Liver (tissue), 9 donors: ENCODE data around the gene NKX1-2. TPM values are rescaled to one million over a fixed set of nuclear protein-coding genes. Genes with fewer than 3 reads are reported as not detected.

Experiments
- DNase-seq: peaks from one replicate; pipeline ENCODE4 v3.0.0-alpha.2; 2017; ENCODE audit warnings: low spot score
- H3K27ac ChIP-seq, 2 donors: one replicate each; pipeline ENCODE4 v1.7.0; 2013; ENCODE audit warnings: inconsistent platforms in 2 of 2, low read length in 2 of 2, control low read depth in 1 of 2, low read depth in 1 of 2, mild to moderate bottlenecking in 1 of 2
- H3K27me3 ChIP-seq, 4 donors: one replicate each; pipeline versions ENCODE4 v1.6.1 to v1.7.0; 2013; ENCODE audit warnings: low read length in 3 of 4, inconsistent platforms in 1 of 4, mild to moderate bottlenecking in 1 of 4, moderate library complexity in 1 of 4; ENCODE audit not compliant: control insufficient read depth in 4 of 4, insufficient read depth in 4 of 4
- H3K36me3 ChIP-seq, 4 donors: one replicate each; pipeline versions ENCODE4 v1.6.1 to v1.7.0; 2013; ENCODE audit warnings: low read length in 3 of 4, mild to moderate bottlenecking in 3 of 4, low read depth in 1 of 4, moderate library complexity in 1 of 4; ENCODE audit not compliant: control insufficient read depth in 4 of 4, insufficient read depth in 3 of 4
- H3K4me1 ChIP-seq, 4 donors: one replicate each; pipeline versions ENCODE4 v1.6.1 to v1.7.0; 2013; ENCODE audit warnings: low read length in 3 of 4, mild to moderate bottlenecking in 3 of 4, moderate library complexity in 1 of 4; ENCODE audit not compliant: control insufficient read depth in 4 of 4, insufficient read depth in 4 of 4
- H3K4me3 ChIP-seq, 3 donors: one replicate each; pipeline versions ENCODE4 v1.6.1 to v1.7.0; 2013; ENCODE audit warnings: low read length in 3 of 3, control low read depth in 1 of 3, low read depth in 1 of 3, mild to moderate bottlenecking in 1 of 3
- H3K9ac ChIP-seq, 2 donors: one replicate each; pipeline ENCODE4 v1.7.0; 2013; ENCODE audit warnings: low read length in 2 of 2, mild to moderate bottlenecking in 2 of 2, moderate library complexity in 2 of 2, control low read depth in 1 of 2, low read depth in 1 of 2
- H3K9me3 ChIP-seq, 4 donors: one replicate each; pipeline versions ENCODE4 v1.6.1 to v1.7.0; 2013; ENCODE audit warnings: low read length in 3 of 4; ENCODE audit not compliant: control insufficient read depth in 4 of 4
- ATF3 ChIP-seq: IDR thresholded peaks from 2 replicates; pipeline ENCODE4 v1.6.1; 2016; ENCODE audit warnings: antibody characterized with exemption
- CTCF ChIP-seq: fragments of 150-350 bp; IDR thresholded peaks from 2 replicates; pipeline ENCODE4 v1.5.1; 2017; ENCODE audit warnings: improper control_type of control experiment, low read depth, low read length; ENCODE audit not compliant: missing input control
- EGR1 ChIP-seq, 2 donors: IDR thresholded peaks; 2 replicates each; pipeline ENCODE4 v1.6.1; 2016 to 2018; ENCODE audit warnings: antibody characterized with exemption in 2 of 2, low read depth in 2 of 2
- FOXA1 ChIP-seq: IDR thresholded peaks from 2 replicates; pipeline ENCODE4 v1.6.1; 2016; ENCODE audit warnings: antibody characterized with exemption
- FOXA2 ChIP-seq: IDR thresholded peaks from 2 replicates; pipeline ENCODE4 v1.6.1; 2016; ENCODE audit warnings: antibody characterized with exemption
- GABPA ChIP-seq, 2 donors: IDR thresholded peaks in 1 of 2; conservative IDR thresholded peaks in 1 of 2; 2 replicates each; pipeline ENCODE4 v1.6.1; 2016; ENCODE audit warnings: antibody characterized with exemption in 2 of 2, mild to moderate bottlenecking in 1 of 2, moderate library complexity in 1 of 2
- HNF4G ChIP-seq: IDR thresholded peaks from 2 replicates; pipeline ENCODE4 v1.6.1; 2016; ENCODE audit warnings: antibody characterized with exemption
- JUND ChIP-seq, 2 donors: IDR thresholded peaks; 2 replicates each; pipeline ENCODE4 v1.6.1; 2016; ENCODE audit warnings: antibody characterized with exemption in 2 of 2
- MAX ChIP-seq: IDR thresholded peaks from 2 replicates; pipeline ENCODE4 v1.6.1; 2016; ENCODE audit warnings: antibody characterized with exemption
- NR2F2 ChIP-seq: IDR thresholded peaks from 2 replicates; pipeline ENCODE4 v1.6.1; 2016; ENCODE audit warnings: antibody characterized with exemption
- RAD21 ChIP-seq, 2 donors: IDR thresholded peaks; 2 replicates each; pipeline ENCODE4 v1.6.1; 2016; ENCODE audit warnings: antibody characterized with exemption in 2 of 2, mild to moderate bottlenecking in 2 of 2
- REST ChIP-seq: IDR thresholded peaks from 2 replicates; pipeline ENCODE4 v1.6.1; 2016; ENCODE audit warnings: antibody characterized with exemption, mild to moderate bottlenecking
- RXRA ChIP-seq, 2 donors: IDR thresholded peaks; 2 replicates each; pipeline ENCODE4 v1.6.1; 2017 to 2018; ENCODE audit warnings: antibody characterized with exemption in 2 of 2, mild to moderate bottlenecking in 1 of 2
- SP1 ChIP-seq: IDR thresholded peaks from 2 replicates; pipeline ENCODE4 v1.6.1; 2018; ENCODE audit warnings: antibody characterized with exemption, mild to moderate bottlenecking
- YY1 ChIP-seq: IDR thresholded peaks from 2 replicates; pipeline ENCODE4 v1.6.1; 2016; ENCODE audit warnings: antibody characterized with exemption, mild to moderate bottlenecking
- ZBTB33 ChIP-seq: IDR thresholded peaks from 2 replicates; pipeline ENCODE4 v1.6.1; 2016; ENCODE audit warnings: antibody characterized with exemption
- WGBS: extraction: QIAGEN DNeasy Blood & Tissue Kit; methylation state at CpG from one replicate; pipeline ENCODE4 v1.1.7; 2013; 5-methylcytosine and 5-hydroxymethylcytosine counted together
- polyA plus RNA-seq, 2 donors: library from polyadenylated mRNA; stranded (reverse) in 1 of 2; unstranded in 1 of 2; fragments of 200-250 nt in 1 of 2; fragments of >200 nt in 1 of 2; fragmentation: Nextera tagmentation in 1 of 2; extraction: Ambion mirVana in 1 of 2; gene quantifications; one replicate each; pipeline versions ENCODE4 v1.2.1 to v1.2.3, GENCODE V29; 2013 to 2015
- total RNA-seq, 2 donors: library from RNA; depleted of rRNA; stranded (reverse); fragments of >200 nt; gene quantifications; one replicate each; pipeline ENCODE4 v1.2.3, GENCODE V29; 2014
- donor health status: healthy.
- donor health status: healthy.
- donor health status: healthy.
- donor health status: healthy.
- donor health status: healthy.

The NKX1-2 gene
- total and polyA plus RNA-seq, 4 donors: not detected

- Histone ChIP-seq H3K4me3 (no peak overlapping the region), H3K4me1 (no peaks in the 10 kb centered on the region), H3K36me3 (peaks cover 0 to 8% (median 4%) of the 10 kb centered on the region in 4 donors), H3K9ac (no peak overlapping the region), H3K9me3 (no peaks in the 10 kb centered on the region), H3K27ac (no peak overlapping the region), H3K27me3 (no peaks in the 10 kb centered on the region)
- no peak for DNase-seq
- TF ChIP-seq ATF3: no peak
- TF ChIP-seq EGR1 (IDR thresholded peaks at IDR 0.05; ENCODE audit: low read depth in 2 of 2): no peak
- WGBS: 96% methylated on average over 11 of the region's 11 CpGs
Observed at GRCh38 chr10:124495725-124496124, 45.9 kb upstream of the NKX1-2 start.

GRCh38 chr10:124495162-124495561 is 45.3 kb upstream of the NKX1-2 start:
- H3K9ac ChIP-seq: no peak overlapping the region
- no peaks in the 10 kb centered on the region for H3K27me3 ChIP-seq
- no peak for DNase-seq
- H3K27ac ChIP-seq: no peak overlapping the region
- H3K9me3 ChIP-seq: no peaks in the 10 kb centered on the region
- H3K4me1 ChIP-seq: no peaks in the 10 kb centered on the region
- H3K4me3 ChIP-seq: no peak overlapping the region
- TF ChIP-seq MAX: no peak
- TF ChIP-seq ZBTB33: no peak
- TF ChIP-seq ATF3: no peak
- TF ChIP-seq REST: no peak
- TF ChIP-seq SP1: no peak
- no peak for TF ChIP-seq FOXA2
- no peak for TF ChIP-seq YY1
- TF ChIP-seq NR2F2: no peak
- TF ChIP-seq CTCF: no peak
- TF ChIP-seq JUND (IDR thresholded peaks at IDR 0.05): no peak
- no peak for TF ChIP-seq EGR1 (IDR thresholded peaks at IDR 0.05; ENCODE audit: low read depth in 2 of 2)
- TF ChIP-seq RXRA (IDR thresholded peaks at IDR 0.05): no peak
- TF ChIP-seq HNF4G: no peak
- no peak for TF ChIP-seq GABPA (IDR thresholded peaks at IDR 0.05 in 1 of 2, conservative IDR thresholded peaks at IDR 0.05 in 1 of 2)
- no peak for TF ChIP-seq RAD21 (IDR thresholded peaks at IDR 0.05)
- no peak for TF ChIP-seq FOXA1
- 95% methylated on average over 7 of the region's 7 CpGs for WGBS
- H3K36me3 ChIP-seq: peaks cover 0 to 6% (median 4%) of the 10 kb centered on the region in 4 donors
